Right lobe of liver (tissue), 4 donors: ENCODE results near the gene TMTC3.

Experiments
- POLR2A ChIP-seq: fragments of 450-650 bp; IDR thresholded peaks from one replicate; pipeline ENCODE4 v1.6.1; 2017; ENCODE audit warnings: antibody characterized with exemption, mild to moderate bottlenecking
- TF ChIP-seq, protein P1 (sequence below), 4 donors: fragments of 200-600 bp in 3 of 4; fragments of 450-650 bp in 1 of 4; IDR thresholded peaks; one replicate each; pipeline versions ENCODE4 v1.5.1 to v1.8.0; 2016 to 2022; ENCODE audit warnings: antibody characterized with exemption in 4 of 4, mild to moderate bottlenecking in 2 of 4
- donor health status: DM: no; HTN: no; CAD: no.
- donor health status: DM: no; HTN: no; CAD: no.
- donor health status: DM: no; HTN: yes; CAD: no.

GRCh38 chr12:88242571-88242925 is 100.4 kb downstream of the TMTC3 start:
- TF ChIP-seq, protein P1, sequence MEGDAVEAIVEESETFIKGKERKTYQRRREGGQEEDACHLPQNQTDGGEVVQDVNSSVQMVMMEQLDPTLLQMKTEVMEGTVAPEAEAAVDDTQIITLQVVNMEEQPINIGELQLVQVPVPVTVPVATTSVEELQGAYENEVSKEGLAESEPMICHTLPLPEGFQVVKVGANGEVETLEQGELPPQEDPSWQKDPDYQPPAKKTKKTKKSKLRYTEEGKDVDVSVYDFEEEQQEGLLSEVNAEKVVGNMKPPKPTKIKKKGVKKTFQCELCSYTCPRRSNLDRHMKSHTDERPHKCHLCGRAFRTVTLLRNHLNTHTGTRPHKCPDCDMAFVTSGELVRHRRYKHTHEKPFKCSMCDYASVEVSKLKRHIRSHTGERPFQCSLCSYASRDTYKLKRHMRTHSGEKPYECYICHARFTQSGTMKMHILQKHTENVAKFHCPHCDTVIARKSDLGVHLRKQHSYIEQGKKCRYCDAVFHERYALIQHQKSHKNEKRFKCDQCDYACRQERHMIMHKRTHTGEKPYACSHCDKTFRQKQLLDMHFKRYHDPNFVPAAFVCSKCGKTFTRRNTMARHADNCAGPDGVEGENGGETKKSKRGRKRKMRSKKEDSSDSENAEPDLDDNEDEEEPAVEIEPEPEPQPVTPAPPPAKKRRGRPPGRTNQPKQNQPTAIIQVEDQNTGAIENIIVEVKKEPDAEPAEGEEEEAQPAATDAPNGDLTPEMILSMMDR (IDR thresholded peaks at IDR 0.05): no peak
- TF ChIP-seq POLR2A: no peak
